Limb (tissue), 2 donors: Measurements from ENCODE around the gene STS.

Experiments used
- DNase-seq, 2 donors: peaks; one replicate each; pipeline ENCODE4 v3.0.0-alpha.2; 2016; ENCODE audit errors: extremely low spot score in 2 of 2

STS gene, protein sequence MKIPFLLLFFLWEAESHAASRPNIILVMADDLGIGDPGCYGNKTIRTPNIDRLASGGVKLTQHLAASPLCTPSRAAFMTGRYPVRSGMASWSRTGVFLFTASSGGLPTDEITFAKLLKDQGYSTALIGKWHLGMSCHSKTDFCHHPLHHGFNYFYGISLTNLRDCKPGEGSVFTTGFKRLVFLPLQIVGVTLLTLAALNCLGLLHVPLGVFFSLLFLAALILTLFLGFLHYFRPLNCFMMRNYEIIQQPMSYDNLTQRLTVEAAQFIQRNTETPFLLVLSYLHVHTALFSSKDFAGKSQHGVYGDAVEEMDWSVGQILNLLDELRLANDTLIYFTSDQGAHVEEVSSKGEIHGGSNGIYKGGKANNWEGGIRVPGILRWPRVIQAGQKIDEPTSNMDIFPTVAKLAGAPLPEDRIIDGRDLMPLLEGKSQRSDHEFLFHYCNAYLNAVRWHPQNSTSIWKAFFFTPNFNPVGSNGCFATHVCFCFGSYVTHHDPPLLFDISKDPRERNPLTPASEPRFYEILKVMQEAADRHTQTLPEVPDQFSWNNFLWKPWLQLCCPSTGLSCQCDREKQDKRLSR

DNA sequence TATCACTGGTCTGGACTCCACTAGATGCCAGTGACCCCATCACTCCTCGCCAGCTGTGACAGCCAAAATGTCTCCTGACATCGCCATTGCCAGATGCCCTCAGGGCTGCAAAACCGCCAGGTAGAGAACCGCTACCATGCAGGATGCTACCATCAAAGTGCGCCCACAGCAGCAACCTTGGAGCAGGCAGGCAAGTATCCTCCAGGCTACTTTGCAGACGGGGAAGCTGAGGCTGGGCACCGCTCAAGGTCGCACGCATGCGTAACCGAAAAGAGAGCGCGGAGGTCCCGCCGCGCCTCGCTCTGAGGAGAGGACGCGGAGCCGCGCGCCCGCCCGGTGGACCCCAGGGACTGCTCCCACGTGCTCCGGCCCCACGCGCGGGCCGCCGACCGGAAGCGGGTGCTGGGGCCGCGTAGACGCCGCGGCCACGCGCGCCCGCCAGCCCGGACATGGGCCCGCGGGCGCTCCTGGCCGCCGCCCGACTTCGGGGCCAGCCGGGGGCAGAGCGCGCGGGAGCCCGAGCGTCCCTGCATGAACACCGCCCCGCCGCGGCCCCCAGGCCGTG, at the start of gene STS:
TSS of gene STS (plus strand) at position 300 of the 565 bp plus-strand sequence. CDS start 105,488 bp downstream, outside the sequence.
- DNase-seq: peak in 1 of 2 donors; percentile 72

DNA sequence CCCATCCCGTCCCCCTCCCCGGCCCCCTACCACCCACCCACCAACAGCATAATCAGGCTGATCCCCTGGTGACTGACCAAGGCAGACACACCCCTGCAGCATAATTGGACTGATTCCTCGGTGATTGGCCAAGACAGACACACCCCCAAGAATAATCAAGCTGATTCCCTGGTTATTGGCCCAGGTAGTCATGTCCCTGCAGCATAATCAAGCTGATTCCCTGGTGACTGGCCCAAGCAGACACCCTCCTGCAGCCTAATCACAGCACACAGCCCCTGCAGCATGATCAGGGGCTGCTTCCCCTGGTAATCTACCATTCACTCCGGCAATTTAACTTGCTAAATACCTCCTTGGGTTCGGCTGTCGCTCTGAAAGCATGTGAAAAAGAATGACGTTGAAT, 47.5 kb upstream of the STS start:
- DNase-seq: no peak

DNA sequence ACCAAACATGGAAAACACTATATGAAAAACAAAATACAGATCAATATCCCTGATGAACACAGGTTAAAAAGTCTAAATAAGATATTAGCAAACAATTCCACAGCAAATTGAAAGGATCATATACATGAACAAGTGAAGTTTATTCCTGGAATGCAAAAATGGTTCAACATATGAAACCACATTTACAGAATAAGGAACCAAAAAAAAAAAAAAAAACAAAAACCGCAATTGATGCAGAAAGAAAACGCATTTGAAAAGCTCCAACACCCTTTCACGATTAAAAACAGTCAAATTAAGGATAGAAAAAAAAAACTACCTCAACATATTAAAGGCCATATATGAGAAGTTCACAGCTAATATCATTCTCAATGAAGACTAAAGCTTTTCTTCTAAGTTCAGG, 45.4 kb upstream of the STS start:
- DNase-seq: no peak

DNA sequence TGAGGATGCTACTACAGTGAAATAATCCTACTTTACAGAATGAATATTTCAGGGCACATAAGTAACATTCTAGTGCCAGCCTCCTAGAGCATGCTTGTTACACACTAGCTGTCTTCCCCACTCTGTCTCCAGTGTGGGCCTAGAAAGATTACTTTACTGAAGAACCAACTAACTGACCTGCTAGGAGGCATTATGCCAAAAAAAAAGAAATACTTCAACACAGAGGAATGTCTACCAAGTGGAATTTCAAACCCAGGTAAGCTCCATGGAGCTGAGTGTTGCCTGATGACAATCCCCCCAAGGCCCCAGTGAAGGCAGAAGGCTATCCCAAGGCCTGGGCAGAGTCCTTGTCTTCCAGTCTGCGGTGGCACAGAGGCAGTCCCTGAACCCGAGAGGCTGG, 40.9 kb upstream of the STS start:
- no peak for DNase-seq

DNA sequence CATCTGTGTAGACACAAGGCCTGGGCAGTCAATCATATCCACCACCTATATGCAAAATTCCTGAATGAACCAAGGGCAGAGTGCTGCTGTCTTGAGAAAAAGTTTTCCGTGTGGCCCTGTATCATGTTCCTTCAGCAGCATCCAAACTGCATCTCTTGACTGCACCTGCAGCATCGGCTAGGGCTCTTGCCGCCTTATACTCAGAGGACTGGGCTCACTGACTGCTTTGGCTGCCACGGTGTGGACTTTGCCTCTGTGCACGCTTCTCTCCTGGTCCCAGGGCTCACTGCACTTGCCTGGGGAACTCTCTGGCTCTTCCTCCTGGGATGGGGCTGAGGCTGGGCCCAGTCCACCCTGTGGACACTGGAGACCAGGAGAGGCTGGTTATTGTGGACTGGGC, 39.5 kb upstream of the STS start:
- no peak for DNase-seq

DNA sequence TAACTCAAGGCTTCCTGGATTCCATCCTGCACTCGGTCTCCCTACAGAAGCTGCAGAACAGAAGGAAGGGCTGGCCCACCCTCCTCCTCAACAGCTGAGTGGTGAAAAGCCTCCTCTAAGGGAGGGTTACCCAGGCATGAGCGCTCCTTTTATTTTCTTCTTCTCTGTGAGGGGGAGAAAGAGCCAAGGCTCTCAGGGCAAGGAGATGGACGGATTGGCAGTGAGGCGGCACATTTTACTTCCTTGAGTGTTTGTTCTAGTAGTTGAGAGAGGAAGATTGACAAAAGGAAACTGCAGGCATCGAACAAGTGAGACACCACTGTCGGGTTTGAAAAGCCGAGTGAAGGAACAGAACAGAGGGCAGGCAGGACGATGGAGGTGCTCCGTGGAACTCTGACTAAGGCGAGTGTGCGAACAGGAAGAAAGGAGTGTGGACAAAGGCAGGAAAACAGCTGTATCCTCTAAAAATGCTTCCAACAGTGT, 38.4 kb upstream of the STS start:
- no peak for DNase-seq

DNA sequence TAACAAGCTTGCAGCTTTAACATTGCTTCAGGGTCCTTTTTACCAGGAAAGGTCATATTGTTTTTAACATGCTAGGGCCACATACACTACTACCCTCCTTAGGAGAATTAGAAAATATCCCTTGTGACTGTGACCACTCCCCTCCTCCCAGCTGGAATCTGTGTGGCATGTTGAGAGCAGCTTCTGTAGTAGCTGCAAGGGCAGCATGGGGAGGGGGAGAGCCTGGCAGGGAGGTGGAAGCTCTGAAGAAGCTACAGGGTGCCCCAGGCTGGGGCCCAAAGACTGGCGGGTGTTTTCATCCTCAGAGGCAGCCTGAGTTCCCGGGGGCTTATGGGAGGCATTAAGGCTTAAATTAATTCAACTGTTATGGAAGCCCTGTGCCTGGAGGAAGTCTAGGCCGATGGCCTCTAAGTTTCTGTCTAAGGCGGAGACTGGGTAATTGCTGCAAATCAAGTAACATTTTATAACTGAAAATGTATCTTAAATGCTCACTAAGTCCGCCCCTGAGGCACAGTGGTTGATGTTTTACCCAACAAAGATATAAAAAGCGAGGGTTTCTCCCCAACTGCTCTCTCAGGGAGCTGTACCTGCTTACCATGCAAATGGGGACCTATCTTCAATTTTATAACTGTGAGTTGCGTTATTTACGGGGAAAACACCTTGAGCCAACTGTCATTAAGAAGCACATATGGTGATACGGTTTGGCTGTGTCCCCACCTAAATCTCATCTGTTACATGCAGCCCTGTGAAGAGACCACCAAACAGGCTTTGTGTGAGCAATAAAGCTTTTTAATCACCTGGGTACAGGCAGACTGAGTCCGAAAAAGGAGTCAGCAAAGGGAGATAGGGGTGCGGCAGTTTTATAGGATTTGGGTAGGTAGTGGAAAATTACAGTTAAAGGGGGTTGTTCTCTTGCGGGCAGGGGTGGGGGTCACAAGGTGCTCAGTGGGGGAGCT, 37.4 kb upstream of the STS start:
- no peak for DNase-seq

DNA sequence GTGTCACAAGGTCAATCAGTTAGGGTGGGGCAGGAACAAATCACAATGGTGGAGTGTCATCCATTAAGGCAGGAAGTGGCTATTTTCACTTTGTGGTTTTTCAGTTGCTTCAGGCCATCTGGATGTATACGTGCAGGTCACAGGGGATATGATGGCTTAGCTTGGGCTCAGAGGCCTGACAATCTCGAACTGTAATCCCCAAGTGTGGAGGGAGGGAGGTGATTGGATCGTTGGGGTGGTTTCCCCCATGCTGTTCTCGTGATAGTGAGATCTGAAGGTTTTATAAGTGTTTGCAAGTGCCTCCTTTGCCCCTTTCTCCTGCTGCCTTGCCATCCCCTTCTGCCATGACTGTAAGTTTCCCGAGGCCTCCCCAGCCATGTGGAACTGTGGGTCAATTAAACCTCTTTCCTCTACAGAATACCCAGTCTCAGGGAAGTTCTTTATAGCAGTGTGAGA, 36.7 kb upstream of the STS start:
- no peak for DNase-seq

DNA sequence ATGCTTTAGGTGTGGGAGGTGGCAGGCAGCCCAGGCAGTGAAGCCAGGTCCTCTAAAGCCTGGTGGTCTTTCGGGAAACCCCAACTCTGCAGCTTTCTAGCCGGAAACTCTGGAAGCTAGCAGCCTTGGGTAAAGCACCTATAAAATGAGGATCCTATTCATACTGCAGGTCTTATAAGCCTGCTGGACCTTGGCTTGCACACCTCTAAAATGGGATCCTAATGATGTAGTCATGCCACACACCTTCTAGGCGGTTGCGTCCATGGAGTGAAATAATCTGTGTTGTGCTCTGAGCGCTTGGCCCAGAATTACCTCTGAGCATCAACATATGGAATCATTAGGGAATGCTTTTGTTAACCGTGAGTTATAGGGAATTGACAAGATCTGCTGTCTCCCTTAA, 36.0 kb upstream of the STS start:
- DNase-seq: no peak

DNA sequence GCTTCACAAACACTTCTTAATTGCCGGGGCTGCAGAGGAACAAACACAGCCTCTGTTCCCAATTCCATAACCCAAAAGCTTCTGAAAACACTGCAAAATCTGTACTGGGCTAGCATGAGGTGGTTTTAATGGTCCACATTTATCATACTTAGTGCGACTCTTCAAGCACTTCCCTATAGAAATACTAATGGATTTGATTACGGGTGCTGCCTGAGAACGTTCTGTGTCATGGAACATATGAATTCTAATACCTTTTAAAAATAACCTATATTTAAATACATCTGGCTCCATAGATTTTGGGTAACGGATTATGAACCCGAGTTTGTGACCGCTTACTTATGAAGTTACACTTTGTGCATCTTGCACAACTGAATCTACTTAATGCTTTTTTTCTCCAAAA, 35.4 kb upstream of the STS start:
- no peak for DNase-seq

DNA sequence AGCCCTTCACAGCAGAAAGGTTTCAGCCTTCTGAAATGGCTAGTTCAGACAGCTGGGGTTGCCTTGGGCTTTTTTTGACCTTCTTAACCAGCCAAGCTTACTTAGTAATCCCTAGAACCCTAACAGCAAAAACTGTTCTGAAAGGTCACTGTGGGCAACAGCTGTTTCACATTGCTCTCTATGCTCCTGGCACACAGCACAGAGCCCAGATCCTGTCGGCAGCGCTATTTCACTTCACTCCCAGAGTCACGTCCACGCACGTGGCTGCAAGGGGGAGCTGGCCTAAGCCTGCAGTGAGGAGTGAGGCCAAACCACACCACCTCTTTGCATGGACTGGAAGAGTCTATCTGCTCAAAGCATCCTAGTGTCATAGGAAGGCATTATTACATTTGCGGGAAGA, 32.0 kb upstream of the STS start:
- no peak for DNase-seq

DNA sequence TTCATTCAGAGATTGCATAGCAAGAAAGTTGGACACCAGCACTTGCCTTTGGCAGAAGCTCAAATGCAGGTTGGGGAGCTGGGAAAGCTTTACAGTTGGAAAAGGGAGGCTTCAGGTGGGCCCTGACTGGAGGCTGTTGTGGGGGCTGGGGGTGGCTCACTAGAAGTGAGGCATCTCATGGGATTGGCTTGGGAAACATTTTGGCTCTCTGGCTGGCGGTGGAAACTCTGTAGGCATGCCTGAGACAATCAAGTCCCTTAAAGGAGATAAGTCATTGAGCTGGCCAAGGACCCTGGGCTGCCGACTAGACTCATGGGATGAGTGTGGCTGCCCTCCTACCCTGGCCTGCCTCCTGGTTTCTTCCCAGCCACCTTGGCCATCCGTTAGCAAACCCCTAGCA, 31.4 kb upstream of the STS start:
- no peak for DNase-seq

DNA sequence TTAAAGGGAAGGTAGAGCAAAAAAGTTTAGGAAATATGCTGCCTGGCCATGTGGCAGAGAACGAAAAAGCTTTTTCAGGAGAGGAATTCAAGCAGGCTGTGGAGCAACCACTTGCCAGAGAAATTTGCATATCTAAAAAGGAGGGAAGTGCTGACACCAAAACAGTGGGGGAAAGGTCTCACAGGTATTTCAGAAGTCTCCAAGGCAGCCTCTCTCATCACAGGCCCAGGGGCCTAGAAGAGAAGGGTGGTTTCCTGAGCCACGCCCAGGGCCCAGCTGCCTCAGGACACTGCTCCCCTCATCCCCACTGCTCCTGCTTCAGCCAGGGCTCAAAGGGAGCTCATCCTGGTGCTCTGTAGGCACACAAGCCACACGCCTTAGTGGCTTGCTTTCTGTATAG, 29.9 kb upstream of the STS start:
- DNase-seq: no peak

DNA sequence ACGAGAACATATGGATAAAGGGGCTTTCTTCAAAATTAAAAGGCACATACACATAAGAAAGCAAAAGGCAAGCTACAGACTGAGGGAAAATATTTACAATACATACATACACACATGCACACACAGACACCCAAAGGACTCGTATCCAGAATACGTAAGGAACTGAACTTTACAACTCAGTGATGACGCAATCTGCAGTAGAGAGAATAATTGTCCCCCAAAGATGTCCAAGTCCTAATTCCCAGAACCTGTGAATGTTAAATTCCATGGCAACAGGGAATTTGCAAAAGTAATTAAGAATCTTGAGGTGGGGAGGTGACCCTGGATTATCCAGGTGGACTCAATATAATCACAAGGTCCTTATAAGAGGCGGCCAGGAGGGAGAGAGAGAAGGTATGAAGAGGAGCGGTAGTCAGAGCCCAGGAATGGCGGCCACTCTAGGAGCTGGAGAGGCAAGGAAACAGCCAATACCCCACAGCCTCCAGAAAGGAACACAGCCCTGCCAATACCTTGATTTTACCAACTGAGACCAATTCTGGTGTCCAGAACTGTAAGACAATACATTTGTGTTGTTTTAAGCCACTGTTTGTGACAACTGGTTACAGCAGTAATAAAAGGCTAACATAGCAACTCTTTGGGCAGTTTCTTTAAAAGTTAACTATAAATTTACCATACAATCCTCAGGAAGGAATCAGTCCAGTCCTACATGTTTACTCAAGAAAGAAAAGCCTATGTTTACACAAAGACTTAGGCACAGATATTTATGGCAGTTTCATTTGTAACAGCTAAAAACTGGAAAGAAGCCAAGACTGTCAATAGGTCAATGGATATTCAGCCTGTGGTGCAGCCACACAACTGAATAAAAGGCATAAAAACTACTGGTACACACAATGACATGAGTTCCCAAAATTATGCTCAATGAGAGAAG, 27.3 kb upstream of the STS start:
- no peak for DNase-seq

DNA sequence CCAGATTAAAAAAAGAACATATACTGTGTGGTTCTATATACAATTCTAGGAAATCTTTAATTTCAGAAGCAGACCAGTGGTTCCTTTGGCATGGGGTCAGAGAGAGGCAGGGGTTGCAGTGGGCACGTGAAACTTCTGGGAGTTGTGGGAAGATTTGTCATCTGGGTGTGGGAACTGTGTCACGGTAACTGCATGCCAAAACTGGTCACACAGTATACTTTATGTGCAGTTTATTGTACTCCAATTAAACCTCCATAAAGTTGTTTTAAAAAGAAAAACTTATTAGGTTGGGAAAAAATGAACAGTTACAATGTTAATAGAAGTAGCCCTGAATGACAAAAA, 26.7 kb upstream of the STS start:
- no peak for DNase-seq

DNA sequence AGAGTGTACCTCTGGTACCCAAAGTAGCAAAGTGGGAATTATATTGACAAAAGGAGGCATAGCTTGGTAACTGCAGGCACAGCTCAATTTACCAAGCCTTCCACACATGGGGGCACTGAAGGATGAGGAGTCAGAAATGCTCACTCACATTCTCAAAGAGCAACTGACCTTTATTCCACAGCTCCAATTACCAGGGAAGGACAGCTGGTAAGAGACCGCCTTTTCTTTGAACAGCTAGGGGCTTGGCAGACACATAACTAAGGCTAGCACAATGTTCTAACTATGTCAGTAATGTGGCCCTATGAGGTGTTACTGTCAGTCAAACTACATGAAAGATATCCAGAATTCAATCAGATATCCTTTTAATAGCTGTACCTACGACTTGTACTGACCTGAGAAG, 20.5 kb upstream of the STS start:
- no peak for DNase-seq

DNA sequence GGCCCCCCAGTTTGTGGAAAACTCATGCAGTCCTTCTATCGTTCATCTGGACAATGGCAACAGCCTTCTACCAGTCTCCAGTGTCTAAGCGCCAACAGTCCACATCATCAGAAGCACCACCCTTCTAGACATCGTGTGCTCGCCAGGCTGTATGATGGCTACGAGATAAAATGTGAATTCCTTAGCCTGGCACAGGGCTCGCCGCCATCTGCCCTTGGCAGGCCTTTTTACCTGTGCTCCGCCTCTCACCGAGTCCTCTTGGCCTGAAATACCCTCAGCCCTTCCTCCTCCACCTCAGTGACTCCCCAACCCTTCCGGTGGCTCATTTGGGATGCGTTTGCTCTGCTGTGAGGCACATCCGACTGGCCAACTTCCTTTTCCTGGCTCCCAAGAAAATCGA, 15.9 kb upstream of the STS start:
- DNase-seq: no peak

DNA sequence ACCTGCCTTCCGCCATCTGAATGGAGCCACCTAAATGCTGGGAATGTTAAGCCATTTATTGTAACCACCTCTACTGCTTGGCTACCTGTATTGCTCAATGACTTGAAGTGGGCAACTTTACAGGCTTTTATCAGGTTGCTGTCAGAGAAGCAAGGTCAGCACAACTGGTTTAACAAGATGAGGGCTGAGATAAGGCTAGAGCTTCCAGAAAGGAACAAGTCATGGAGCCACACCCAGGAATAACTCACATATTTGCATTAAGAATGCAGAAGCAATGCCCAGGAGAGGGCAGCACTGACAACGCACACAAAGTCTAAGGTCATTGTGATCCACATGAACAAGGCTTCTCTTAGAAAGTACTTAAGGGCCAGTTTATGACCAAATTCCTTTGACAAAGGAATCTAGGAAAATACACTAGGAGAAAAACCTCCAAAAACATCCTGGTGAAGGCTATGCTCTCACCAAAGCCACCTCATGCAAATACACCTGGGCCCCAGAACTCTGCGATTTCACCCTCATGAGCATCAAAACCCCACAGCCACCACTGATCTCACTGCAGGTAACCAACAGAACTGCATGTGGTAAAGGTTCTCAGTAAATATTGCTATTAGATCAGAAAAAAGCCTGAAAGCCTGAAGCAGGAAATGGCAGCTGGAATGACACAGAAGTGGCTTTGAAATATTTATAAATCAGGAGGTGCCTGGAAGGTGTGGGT, 15.0 kb upstream of the STS start:
- DNase-seq: no peak

DNA sequence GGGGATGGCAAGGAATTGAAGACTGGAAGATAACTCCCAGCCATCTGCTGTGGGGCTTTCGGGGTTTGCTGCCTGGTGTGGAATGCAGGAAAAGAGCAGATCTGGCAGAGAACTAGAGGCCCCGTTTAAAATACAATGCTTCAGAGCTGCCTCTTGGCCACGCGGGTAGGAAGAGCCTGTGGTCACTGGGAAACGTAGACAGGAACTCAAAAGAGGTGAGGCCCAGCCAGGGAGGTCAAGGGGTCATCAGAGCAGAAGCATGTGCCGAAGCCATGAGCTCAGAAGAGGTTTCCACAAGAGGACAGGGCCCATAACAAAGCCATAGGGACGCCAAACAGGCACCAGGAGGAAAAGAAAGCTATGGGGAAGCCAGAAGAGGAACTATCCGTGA, 14.5 kb upstream of the STS start:
- DNase-seq: no peak

DNA sequence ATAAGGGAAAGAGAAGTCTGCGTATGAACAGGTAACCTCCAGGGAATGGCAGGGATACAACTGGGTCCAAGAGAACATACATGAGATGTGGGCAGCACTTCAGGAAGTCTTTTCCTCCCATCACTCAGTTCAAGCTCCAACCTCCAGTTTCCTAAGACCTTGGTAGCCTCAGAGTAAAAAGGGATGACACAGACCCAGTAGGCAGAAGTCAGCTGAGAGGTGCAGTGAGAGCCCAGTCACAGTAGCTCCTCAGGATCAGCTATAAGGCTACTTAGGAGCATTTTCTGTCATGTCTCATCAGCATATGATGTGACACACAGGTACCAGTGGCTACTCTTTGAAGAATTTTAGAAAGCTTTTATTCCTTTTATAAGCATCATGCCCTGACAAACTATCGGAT, 12.5 kb upstream of the STS start:
- no peak for DNase-seq
